Neural cell (in vitro differentiated cells): Measurements from ENCODE around the gene PGAP6. TPM values are rescaled to one million over a fixed set of nuclear protein-coding genes. Genes with fewer than 3 reads are reported as not detected.
"Not testable (repeated sequence)": the region's sequence is repeated elsewhere in the genome, so short reads cannot be mapped to it uniquely, and the experiment has no call there.

Experiments
- H2AFZ ChIP-seq: fragments of 200-600, 300-800 bp; sonication (generic), shearing (Covaris generic); 2 replicates; pipeline ENCODE4 v1.6.0; 2014; ENCODE audit warnings: low read depth, mild to moderate bottlenecking, antibody characterized with exemption, low read length, moderate library complexity
- H3F3A ChIP-seq: fragments of 200-600 bp; shearing (Covaris generic); 2 replicates; pipeline ENCODE4 v1.6.1; 2016; ENCODE audit warnings: mild to moderate bottlenecking, moderate library complexity, mixed read lengths, antibody characterized with exemption, low read length; ENCODE audit not compliant: insufficient read depth, poor library complexity, severe bottlenecking
- H3K27ac ChIP-seq: fragments of 200-600, 300-800 bp; sonication (generic), shearing (Covaris generic); 2 replicates; pipeline ENCODE4 v1.5.1; 2014; ENCODE audit warnings: mild to moderate bottlenecking, low read length, moderate library complexity
- H3K27me3 ChIP-seq: fragments of 300-800, 200-600 bp; sonication (generic), shearing (Covaris generic); 2 replicates; pipeline ENCODE4 v1.6.0; 2014; ENCODE audit warnings: mild to moderate bottlenecking, low read depth, low read length, moderate library complexity; ENCODE audit not compliant: insufficient read depth
- H3K36me3 ChIP-seq: fragments of 300-800, 200-600 bp; sonication (generic), shearing (Covaris generic); 2 replicates; pipeline ENCODE4 v1.5.1; 2014; ENCODE audit warnings: mild to moderate bottlenecking, antibody characterized with exemption, low read length, moderate library complexity; ENCODE audit not compliant: insufficient read depth
- H3K4me2 ChIP-seq: fragments of 300-800, 200-600 bp; sonication (generic), shearing (Covaris generic); 2 replicates; pipeline ENCODE4 v1.6.0; 2014; ENCODE audit warnings: mild to moderate bottlenecking, low read length
- H3K4me3 ChIP-seq: fragments of 300-800, 200-600 bp; sonication (generic), shearing (Covaris generic); 2 replicates; pipeline ENCODE4 v1.5.1; 2014; ENCODE audit warnings: mild to moderate bottlenecking, low read length, moderate library complexity
- H3K79me2 ChIP-seq: fragments of 200-600 bp; shearing (Covaris generic); replicated peaks from 2 replicates; pipeline ENCODE4 v1.6.0; 2014; ENCODE audit warnings: mild to moderate bottlenecking, low read length, moderate library complexity; ENCODE audit not compliant: insufficient read depth
- H3K9ac ChIP-seq: fragments of 300-800, 200-600 bp; sonication (generic), shearing (Covaris generic); 2 replicates; pipeline ENCODE4 v1.6.1; 2016; ENCODE audit warnings: mild to moderate bottlenecking, low read length, mixed read lengths
- H3K9me2 ChIP-seq: fragments of 200-600 bp; shearing (Covaris generic); 2 replicates; pipeline ENCODE4 v1.6.1; 2016; ENCODE audit warnings: mild to moderate bottlenecking, low read length, mixed read lengths; ENCODE audit not compliant: insufficient read depth
- H3K9me3 ChIP-seq: fragments of 200-600, 300-800 bp; sonication (generic), shearing (Covaris generic); 2 replicates; pipeline ENCODE4 v1.6.1; 2016; ENCODE audit warnings: mild to moderate bottlenecking, mixed run types, low read length, moderate library complexity, mixed read lengths
- H4K20me1 ChIP-seq: fragments of 200-600 bp; shearing (Covaris generic); 2 replicates; pipeline ENCODE4 v1.6.1; 2016; ENCODE audit warnings: mild to moderate bottlenecking, mixed run types; ENCODE audit not compliant: insufficient read depth
- CTCF ChIP-seq: fragments of 450-650 bp; IDR thresholded peaks from 2 replicates; pipeline ENCODE4 v1.5.1; 2014; ENCODE audit warnings: antibody characterized with exemption, mild to moderate bottlenecking, moderate library complexity; ENCODE audit not compliant: poor library complexity, severe bottlenecking
- EP300 ChIP-seq: fragments of 450-650 bp; conservative IDR thresholded peaks from 2 replicates; pipeline ENCODE4 v1.6.1; 2014; ENCODE audit warnings: antibody characterized with exemption, mild to moderate bottlenecking, moderate library complexity; ENCODE audit not compliant: poor library complexity, severe bottlenecking
- EZH2 ChIP-seq: fragments of 200-600, 300-800 bp; shearing (Covaris generic), sonication (generic); IDR thresholded peaks from 2 replicates; pipeline ENCODE4 v1.6.1; 2014; ENCODE audit warnings: antibody characterized with exemption, low read length, borderline replicate concordance, mild to moderate bottlenecking; ENCODE audit not compliant: insufficient read depth, poor library complexity, severe bottlenecking
- MXI1 ChIP-seq: fragments of 450-650 bp; conservative IDR thresholded peaks from 2 replicates; pipeline ENCODE4 v1.6.1; 2014; ENCODE audit warnings: antibody characterized with exemption, mild to moderate bottlenecking; ENCODE audit not compliant: poor library complexity, severe bottlenecking
- POLR2AphosphoS5 ChIP-seq: IDR thresholded peaks from 2 replicates; pipeline ENCODE4 v1.6.1; 2012
- RAD21 ChIP-seq: fragments of 450-650 bp; conservative IDR thresholded peaks from 2 replicates; pipeline ENCODE4 v1.6.1; 2014; ENCODE audit warnings: antibody characterized with exemption, mild to moderate bottlenecking, moderate library complexity
- REST ChIP-seq: IDR thresholded peaks from 2 replicates; pipeline ENCODE4 v1.6.1; 2012; ENCODE audit warnings: borderline replicate concordance
- SMC3 ChIP-seq: fragments of 450-650 bp; conservative IDR thresholded peaks from 2 replicates; pipeline ENCODE4 v1.6.1; 2014; ENCODE audit warnings: antibody characterized with exemption, mild to moderate bottlenecking, moderate library complexity; ENCODE audit not compliant: poor library complexity
- TAF1 ChIP-seq: IDR thresholded peaks from 2 replicates; pipeline ENCODE4 v1.6.1; 2012; ENCODE audit warnings: low read depth
- polyA plus RNA-seq: library from polyadenylated mRNA; depleted of rRNA; stranded (reverse); fragments of >200 nt; gene quantifications from 2 replicates; pipeline ENCODE4 v1.2.3, GENCODE V29; 2014

Gene PGAP6
- polyA plus RNA-seq, 1 donor from 2014 or later = 47.3 TPM

- TF ChIP-seq EP300 = no peak
- TF ChIP-seq EZH2 = no peak
- TF ChIP-seq REST = no peak
- no peak for TF ChIP-seq CTCF
- TF ChIP-seq SMC3 = no peak
- no peak for TF ChIP-seq TAF1
- no peak for TF ChIP-seq MXI1
- no peak for TF ChIP-seq RAD21
- TF ChIP-seq POLR2AphosphoS5 = no peak
- H3K9me2 ChIP-seq = no peaks in the 10 kb centered on the region
Measured at GRCh38 chr16:363110-363765, 18.5 kb downstream of the PGAP6 start.

GRCh38 chr16:362702-362999, 19.1 kb downstream of the PGAP6 start:
- not testable (repeated sequence) for H2AFZ ChIP-seq, H3K27ac ChIP-seq, H3K27me3 ChIP-seq, H3K4me2 ChIP-seq, H3K9me2 ChIP-seq, H3F3A ChIP-seq, H3K9ac ChIP-seq, H3K79me2 ChIP-seq, H4K20me1 ChIP-seq, H3K4me3 ChIP-seq, H3K36me3 ChIP-seq, H3K9me3 ChIP-seq

More at GRCh38 chr16:363110-363765, 18.5 kb downstream of the PGAP6 start:
- Histone ChIP-seq H4K20me1 (no peaks in the 10 kb centered on the region), H3K36me3 (no peaks in the 10 kb centered on the region), H3K4me3 (no peak overlapping the region), H3K27me3 (no peaks in the 10 kb centered on the region), H2AFZ (no peak overlapping the region), H3F3A (no peaks in the 10 kb centered on the region), H3K27ac (no peak overlapping the region), H3K9ac (no peak overlapping the region), H3K79me2 (no peaks in the 10 kb centered on the region), H3K9me3 (no peaks in the 10 kb centered on the region), H3K4me2 (no peak overlapping the region)
